DMS114 treated with DMSO at 0.1 percent for 48 hours (cell line): Measurements from ENCODE around the gene NDUFB10.
"Not testable (repeated sequence)": the region's sequence is repeated elsewhere in the genome, so short reads cannot be mapped to it uniquely, and the experiment has no call there.

Experiments
- DNase-seq: peaks from one replicate; lab custom pipeline; 2025; ENCODE audit not compliant: unreplicated experiment; lab: John Stamatoyannopoulos, UW

Gene NDUFB10

DNA sequence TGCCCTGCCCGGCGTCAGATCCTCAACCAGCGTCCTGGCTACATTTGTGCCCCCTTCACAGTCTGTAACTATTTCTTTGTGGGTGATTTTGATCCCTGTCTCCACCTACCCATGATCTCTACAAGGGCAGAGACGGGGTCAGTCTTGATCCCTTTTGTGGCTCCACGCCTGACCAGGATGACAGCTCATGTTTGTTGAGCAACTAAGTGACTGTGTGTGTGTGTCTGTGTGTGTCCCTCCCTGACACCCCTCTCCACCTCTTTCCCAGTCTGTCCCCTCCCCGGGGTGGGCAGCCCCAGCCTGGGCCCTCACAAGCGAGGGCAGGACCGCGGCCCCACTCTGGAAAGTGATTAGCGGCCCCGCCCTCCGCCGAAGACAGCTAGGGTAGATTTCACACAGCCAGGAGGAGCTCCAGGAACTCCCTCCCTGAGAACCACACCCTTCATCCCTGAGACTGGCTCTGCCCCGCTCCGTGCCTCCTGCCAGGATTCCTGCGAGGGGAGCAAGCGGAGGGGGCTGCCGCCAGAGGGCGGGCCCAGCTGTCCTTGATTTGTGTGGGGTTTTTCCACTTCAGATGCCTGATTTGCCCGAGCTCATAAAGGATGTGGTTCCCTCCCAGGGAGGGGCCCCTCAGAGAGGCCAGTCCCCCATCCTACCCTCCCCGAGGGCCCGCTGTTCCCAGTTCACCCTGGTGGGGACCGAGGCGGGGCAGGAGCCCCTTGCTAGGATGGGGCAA lies 35.9 kb upstream of the NDUFB10 start:
- no peak for DNase-seq

DNA sequence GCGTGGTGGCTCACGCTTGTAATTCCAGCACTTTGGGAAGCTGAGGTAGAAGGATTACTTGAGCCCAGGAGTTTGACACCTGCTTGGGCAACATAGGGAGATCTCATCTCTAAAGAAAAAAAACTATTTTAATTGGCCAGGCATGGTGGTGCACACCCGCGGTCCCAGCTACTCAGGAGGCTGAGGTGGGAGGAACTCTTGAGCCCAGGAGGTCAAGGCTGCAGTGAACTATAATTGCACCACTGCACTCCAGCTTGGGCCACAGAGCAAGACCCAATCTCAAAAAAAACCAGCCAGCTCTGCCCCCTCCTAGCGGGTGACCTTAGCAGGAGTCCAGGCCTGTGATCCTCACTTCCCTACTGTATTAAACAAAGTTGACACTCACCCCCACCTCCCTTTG lies 35.2 kb upstream of the NDUFB10 start:
- no peak for DNase-seq

DNA sequence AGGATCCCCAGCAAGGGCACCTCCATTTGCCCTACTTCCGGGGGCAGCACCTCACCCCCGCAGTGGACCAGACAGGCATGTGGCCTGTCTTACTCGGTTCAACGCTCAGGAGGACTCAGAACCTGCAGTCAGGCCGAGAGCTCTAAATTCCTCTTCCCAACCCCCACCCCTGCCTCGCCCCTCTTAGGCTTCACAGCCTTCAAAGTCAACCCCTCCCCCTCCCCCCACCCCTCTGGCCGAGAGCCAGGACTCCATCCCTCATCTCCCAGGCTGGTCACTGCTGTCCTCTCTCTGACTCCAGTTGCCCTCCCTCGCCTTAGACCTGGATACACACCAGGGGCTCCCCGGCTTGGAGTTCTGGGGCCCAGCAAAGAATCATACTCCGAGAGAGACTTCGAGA lies 33.1 kb upstream of the NDUFB10 start:
- no peak for DNase-seq

DNA sequence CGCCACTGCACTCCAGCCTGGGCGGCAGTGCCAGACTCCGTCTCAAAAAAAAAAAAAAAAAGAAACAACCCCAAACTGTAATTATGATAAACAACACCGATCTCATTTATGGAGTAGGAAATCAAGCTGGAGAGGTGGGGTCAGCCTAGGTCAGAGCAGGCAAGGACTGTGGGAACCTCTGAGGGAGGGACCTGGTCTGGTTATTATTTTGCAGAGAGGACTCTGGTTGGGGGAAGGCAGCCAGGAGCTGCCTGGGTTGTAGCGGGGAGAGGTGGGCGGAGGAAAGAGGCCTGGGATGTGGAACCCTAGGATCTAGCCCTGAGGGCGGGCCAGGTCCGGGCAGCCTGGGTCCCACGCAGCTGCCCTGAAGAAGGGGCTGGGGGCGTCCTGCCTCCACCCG lies 30.2 kb upstream of the NDUFB10 start:
- peak; percentile 15 for DNase-seq

DNA sequence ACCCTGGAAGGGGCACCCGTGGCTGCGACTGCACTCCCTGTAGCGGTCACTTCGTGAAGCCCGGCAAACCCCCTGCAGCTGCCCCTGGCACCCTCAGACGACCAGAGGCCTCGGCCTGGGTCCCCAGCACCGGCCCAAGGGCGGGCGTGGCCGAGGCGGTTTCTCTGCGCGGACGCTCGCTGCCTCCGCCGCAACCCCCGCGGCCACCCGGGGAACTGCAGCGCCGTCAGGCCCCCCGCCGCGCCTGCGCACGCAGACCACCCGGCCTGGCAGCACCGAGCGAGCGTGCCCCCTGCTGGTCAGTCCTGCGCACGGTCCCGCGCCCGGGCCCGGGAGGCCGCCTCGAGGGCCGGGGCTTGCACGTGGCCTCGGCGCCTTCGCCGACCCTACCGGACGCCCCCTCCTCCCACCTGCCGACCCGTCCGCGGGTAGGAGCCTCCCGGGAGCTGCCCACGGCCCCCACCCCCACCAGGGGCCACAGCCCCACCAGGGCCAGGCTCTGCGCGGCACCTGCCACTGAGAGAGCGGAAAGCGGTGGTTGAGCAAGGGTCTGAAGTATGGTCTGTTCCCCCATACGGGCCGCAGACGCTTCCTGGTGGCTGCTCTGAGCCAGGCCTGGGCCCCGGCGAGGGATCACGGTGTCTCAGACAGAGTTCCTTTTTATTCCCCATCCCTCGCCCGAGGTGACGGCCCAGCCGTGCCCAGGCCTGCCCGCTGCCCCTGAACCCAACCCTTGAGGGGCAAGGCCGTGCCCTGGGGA lies 29.6 kb upstream of the NDUFB10 start:
- peak; percentile 42 for DNase-seq

DNA sequence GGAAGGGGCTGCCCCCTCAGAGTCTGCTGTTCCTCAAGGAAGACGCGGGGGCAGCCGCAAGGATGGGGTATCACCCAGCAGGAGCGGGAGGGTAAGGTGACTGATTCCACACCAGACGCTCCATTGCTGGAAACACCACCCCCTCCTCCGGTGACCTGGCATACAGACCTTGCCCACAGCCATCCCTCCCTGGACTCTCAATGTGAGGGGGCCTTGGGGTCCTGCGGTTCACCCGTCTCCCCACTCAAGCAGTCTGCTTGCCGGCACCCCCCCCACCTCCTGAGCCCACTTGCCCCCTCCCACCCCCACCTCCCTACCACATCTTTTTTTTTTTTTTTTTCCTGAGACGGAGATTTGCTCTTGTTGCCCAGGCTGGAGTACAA lies 29.0 kb upstream of the NDUFB10 start:
- DNase-seq: no peak

DNA sequence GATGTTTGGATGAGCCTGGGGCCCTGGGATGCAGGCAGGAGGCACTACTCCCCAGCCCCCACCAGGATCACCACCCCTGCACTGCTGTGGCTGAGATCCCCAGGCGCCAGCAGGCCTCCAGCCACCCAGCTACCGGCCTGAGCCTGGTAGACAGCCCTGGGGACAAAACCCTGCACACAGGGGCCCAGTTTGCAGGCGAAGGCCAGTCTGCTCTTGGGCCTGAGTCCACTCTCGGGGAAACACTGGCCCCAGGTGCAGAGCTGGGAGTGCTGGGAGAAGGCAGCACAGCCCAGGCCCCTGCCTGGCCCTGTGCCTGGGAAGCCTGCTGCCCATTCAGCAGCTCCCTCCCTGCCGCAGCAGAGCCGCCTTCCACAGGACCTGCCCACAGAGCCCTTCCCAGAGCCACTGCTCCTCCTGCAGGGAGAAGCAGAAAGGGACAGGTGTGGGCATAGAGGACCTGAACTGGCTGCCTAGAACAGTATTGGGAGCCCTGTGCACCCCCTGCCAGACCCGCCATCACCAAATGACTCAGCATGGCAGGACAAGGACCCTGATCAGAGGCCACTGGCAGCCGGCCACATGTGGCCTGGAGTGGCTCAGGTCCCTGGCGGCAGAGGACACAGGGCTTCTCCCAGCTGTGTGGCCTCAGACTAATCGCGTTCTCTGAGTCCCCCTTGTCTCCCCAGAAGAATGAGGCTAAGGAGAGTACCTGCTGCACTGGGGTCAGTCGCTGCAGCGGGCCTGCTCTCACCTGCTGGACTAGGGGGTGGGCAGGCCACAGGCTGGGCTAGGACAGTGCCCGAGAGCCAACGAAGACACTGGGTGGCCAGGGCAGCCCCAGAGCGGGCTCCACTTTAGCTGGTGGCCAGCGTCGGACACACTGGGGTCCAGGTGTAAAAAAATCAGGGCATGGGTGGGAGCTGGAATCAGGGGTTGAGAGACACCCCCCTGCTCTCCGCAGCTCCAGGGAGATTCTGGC lies 27.0 kb upstream of the NDUFB10 start:
- DNase-seq: no peak

DNA sequence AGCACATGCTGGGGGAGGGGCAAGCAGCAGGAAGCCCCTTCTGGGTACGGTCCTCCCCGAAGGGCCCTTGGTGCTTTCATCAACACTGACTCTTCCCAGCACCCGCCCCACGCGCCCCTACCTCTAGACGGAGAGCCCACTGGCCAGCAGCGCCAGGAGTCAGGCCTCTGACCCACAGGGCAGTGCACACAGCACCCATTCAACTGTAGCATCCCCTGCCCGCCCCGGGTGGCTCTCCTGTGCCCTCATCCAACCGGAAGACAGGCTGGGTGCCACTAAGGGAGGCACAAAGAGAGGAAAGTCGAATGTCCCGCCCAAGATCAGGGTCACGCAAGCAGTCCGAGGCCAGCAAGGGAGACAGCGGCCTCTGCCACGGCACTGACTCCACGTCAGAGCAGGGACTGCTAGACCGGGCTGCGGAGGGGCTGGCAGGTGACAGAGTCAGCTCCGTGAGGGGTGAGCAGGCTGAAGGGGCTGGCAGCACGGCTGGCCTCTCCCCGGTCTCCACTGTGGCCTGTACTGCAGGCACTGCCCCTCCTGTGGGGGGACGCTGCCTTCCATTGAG lies 26.2 kb upstream of the NDUFB10 start:
- DNase-seq: no peak

DNA sequence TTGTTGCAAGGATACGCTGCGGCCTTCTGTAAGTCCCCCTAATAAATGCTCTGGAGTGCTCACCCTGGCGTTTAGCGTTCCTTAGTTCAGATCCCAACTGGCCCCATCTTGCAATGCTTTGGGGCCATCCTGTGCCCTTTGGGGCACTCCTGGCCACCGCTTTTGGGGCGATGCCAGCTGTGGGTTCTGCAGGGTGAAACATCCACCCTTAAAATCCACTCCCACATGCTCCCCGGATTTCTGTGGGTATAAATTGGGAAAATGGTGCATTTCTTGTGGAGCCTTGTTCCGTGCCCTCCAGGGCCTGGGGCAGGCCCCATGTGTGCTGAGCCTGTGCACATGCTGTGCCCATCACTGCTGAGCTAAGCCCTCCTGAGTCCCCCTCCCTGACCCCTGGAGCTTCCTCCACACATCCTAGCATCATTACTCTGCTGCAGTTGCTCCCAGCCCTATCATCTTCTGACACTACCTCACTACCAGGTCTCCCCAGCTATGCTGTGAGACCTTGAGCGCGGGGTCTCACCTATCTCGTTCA lies 22.3 kb upstream of the NDUFB10 start:
- DNase-seq: no peak

DNA sequence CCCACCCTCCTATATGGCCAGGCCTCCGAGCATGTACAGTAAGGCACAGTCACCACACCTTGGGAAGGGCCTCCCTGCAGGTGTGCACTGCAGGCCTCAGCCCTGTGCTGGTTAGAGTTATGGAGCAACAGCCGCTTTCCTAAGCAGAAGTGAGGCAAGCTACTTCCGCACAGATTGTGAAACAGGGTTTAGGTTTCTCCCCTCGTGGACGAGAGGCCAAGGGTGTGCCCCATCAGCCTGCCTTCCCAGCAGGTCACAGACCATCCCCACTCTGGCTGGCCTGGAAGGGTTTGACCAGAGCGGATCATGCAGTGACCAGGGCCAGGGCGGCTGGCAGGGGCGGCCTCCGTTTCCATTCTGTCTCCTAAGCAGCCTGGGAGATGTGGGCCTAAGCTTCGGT lies 21.0 kb upstream of the NDUFB10 start:
- DNase-seq: no peak

DNA sequence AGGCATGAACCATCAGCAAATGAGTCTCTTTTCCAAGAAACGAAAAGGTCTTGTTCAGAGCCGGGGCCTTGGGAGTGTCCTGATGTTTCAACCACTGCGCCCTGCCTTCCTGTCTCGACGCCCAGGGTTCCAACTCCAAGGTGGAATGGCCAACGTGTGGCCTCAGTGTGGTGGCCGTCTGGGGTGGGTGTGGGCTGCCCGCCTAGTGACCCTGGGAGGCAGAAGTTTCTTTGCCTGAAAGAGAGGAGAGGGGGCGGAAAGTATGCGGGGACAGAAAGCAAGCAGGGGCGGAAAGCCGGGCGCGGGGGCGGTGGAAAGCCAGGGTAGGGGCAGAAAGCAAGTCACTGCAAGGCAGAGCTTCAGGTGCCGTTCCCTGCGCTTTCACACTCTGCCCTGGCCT lies 20.4 kb upstream of the NDUFB10 start:
- DNase-seq: no peak

DNA sequence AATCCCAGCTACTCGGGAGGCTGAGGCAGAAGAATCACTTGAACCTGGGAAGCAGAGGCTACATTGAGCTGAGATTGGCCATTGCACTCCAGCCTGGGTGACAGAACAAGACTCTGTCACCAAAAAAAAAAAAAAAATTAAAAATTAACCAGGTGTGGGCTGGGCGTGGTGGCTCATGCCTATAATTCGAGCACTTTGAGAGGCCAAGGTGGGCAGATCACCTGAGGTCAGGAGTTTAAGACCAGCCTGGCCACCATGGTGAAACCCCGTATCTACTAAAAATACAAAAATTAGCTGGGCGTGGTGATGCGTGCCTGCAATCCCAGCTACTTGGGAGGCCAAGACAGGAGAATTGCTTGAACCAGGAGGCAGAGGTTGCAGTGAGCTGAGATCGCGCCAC lies 19.5 kb upstream of the NDUFB10 start:
- not testable (repeated sequence) for DNase-seq

DNA sequence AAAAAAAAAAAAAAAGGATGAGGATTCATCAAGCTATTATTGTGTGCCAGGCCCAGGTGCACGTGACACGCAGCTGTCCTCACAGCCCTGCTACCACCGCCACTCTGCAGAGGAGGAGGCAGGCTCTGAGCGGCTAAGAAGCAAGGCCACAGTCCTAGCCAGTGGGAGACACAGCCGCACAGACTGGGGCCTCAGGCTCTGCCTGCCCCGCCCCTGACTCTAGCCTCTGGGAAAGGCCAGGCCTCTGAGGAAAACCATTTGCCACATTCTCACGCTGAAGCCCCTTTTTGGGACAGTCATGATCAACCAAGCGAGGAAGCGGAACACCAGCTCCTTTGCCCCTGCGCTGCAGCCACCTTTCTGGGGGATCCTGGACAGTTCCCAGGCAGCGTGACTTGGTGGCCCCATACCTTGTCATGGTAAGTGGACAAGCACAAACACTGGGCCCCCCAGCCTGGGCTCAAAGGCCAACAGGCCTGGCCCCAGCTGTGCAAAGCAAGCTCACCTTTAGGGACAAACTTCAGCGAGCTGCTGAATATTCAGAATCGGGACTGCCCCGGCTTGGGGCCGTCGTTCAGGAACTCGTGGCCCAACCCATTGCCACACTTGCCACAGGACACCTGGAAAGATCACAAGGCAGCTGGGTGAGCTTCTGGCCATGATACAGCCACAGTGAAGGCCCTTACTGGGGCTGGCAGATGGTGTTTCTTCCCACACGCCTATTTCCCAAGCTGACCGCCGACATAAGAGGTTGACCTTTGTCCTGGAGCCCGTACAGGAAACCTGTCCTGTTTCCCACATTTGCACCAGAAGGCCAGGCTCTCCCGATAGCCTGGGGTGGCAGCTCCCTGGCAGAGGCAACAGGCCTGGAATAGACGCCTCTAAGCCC lies 18.8 kb upstream of the NDUFB10 start:
- no peak for DNase-seq

DNA sequence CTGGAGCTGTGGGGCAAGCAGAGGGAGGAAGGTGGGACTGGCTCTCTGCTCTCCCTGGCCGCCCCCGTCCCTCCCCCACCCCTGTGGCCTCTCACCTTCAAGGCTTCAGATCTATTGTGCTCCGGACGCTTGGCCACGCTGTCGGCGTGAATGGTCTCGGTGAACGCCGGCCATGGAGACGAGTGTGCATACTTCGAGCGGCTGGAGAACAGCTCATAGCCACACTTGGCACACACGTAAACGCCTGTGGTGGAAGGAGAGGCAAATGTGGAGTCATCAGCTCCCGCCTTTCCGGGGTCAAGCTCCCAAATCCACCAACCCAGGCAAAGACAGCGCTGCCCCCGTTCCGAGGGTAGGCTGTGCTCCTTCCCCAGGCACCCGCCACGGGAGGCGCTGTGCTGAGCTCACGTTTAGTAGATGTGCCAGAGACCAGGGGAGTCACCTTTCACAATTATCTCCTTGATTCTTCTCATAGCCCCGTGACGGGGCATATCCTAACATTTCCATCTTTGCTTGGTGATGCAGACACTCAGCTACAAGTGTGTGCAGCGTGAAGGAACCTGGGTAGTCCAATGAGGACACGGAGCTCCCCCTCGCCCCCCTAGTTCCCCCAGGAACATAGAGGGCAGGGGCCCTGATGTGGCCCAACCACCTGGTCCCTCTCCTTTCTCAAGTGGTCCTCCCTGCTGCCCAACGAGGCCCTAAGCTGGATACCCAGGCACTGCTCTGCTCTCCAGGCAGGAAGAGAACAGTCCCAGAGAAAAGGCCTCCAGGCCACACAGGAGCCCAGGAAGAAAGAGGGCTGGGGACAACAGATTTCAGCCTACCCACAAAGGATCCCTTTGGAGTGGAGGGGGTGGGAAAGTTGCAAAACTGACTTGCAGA lies 17.9 kb upstream of the NDUFB10 start:
- DNase-seq: no peak

DNA sequence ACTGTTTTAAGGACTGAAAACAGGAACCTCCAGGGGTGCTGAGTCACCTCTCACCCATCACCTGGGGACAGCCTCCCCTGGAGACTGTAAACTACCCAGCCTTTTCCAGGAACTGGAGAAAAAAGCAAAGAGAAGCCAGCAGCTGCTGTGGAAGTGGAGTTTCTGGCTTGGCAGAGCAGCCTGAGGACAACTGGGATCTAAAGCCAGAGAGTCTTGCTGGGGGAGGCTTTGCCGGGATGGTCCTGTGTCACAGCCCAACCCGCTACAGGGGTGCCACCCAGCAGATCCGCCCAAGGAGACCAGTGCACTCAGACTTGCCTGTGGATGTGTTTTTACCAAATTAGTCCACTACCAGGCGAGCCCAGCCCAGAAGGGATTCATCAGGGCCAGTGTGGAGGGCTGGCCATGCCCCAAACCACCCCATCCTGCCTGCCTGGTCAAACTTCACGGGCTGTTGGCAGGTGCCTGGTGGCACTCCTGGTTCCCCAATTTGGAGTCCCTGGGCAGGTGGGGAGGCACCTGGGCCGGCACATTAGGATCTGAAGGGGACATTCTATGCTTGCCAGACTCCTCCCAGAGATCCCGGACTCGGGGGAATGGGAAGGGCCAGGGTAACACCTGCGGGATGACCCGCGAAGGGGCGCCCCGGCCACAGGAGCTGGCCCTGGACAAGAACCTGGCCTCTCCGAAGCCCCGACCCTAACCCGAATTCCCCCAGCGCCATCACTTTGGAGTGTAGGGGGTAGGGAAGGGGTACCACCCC lies 17.1 kb upstream of the NDUFB10 start:
- no peak for DNase-seq

DNA sequence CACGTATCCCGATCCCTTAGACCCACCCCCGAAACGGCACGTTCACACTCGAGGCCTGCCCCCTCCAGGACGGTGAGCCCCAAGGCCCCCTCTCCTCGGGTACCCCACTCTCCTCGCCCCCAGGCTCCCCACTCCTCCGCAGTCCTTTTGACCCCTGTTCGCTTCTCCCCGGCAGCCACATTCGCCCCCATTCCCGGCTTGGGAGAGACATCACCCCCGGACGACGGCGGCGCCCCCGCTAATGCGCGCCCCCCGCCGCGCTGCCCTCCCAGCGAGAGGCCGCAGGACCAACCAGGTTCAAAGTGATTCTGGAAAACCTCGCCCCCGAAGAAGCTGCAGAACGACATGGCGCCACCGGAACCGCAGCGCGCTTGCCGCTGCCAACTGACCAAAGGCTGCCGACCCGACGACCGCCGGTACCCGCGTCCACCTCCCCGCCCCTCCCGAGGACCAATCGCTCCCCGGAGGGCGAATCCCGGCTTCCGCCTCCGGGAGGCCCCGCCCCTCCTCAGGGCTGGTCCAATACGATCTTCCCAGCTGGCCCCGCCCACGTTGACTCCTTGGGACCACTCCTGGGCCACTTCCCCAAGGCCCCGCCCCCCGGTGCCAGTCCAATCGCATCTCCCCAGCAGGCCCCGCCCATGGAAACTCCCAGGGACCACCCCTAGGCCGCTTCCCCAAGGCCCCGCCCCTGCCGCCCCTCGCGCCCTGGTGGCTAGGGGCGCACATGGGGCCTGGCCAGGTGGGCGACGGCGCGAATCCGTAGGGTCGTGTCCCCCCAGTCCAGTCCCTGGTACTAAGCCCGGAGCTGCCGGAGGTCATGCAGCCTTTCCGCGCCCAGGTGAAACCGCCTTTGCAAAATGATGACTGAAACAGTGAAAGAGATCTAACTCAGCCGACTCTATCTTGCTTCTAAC lies 16.3 kb upstream of the NDUFB10 start, which contains the start of gene MSRB1:
Gene MSRB1 (minus strand): TSS at position 390 of the 917 bp plus-strand sequence. CDS start 43 bp downstream, at position 347.
- peak; percentile 96 for DNase-seq

DNA sequence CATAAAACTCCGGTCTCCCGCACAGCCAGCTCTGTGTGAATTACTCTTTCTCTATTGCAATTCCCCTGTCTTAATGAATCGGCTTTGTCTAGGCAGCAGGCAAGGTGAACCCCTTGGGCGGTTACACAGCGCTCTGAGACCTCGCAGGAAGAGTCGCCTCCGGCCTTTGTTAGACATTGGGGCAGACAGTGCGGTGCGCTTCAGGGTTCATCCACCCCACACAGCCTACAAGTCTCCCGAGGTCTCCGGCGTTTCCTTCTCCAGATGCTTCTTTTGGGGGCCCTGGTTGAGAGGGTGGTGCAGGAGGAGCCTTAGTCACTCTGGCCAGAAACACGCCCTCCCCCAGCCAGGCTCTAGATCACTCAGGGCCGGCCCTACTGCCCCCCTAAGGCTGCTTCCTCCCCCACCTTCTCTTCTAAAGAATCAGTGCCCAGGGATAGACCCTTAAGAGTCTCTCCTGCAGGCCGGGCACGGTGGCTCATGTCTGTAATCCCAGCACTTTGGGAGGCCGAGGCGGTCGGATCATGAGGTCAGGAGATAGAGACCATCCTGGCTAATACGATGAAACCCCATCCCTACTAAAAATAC lies 14.6 kb upstream of the NDUFB10 start:
- DNase-seq: no peak
